Gastrocnemius medialis (tissue), 4 donors: ENCODE measurements around the gene ELOA. TPM values are rescaled to one million over a fixed set of nuclear protein-coding genes. Genes with fewer than 3 reads are reported as not detected.
A peak's percentile ranks its signal among the peaks of the same experiment; 100 is the strongest.

Source experiments
- ATAC-seq, 2 donors: fragments of 150-250 bp; one replicate each; pipeline ENCODE4 v1.9.1; 2016
- DNase-seq, 2 donors: peaks; one replicate each; pipeline ENCODE4 v3.0.0-alpha.2; 2019
- H3K27ac ChIP-seq, 4 donors: fragments of 200-600 bp; sonication (generic); 1 replicate in 1 of 4; 2 replicates in 3 of 4; pipeline ENCODE4 v1.5.1; 2016 to 2018; ENCODE audit warnings: mild to moderate bottlenecking in 2 of 4, moderate library complexity in 1 of 4
- H3K27me3 ChIP-seq, 3 donors: fragments of 200-600 bp; sonication (generic) in 2 of 3; 1 replicate in 1 of 3; 2 replicates in 2 of 3; pipeline versions ENCODE4 v1.5.1 to v1.6.0; 2016 to 2019; ENCODE audit warnings: mild to moderate bottlenecking in 1 of 3, moderate library complexity in 1 of 3
- H3K36me3 ChIP-seq, 2 donors: fragments of 200-600 bp; sonication (generic) in 1 of 2; one replicate each; pipeline ENCODE4 v1.5.1; 2017 to 2018
- H3K4me1 ChIP-seq, 2 donors: fragments of 200-600 bp; sonication (generic) in 1 of 2; one replicate each; pipeline ENCODE4 v1.5.1; 2016 to 2017; ENCODE audit warnings: mild to moderate bottlenecking in 2 of 2
- H3K4me3 ChIP-seq, 4 donors: fragments of 200-600 bp; sonication (generic) in 3 of 4; 1 replicate in 1 of 4; 2 replicates in 3 of 4; pipeline ENCODE4 v1.5.1; 2016 to 2019; ENCODE audit warnings: mild to moderate bottlenecking in 2 of 4
- H3K9me3 ChIP-seq, 3 donors: fragments of 200-600 bp; sonication (generic) in 2 of 3; 1 replicate in 1 of 3; 2 replicates in 2 of 3; pipeline ENCODE4 v1.5.1; 2016 to 2019
- POLR2A ChIP-seq, 2 donors: fragments of 450-650 bp; IDR thresholded peaks; one replicate each; pipeline ENCODE4 v1.6.1; 2017; ENCODE audit warnings: antibody characterized with exemption in 2 of 2, mild to moderate bottlenecking in 2 of 2, moderate library complexity in 2 of 2
- in situ Hi-C, 4 donors: fragments of 200-750 bp; cut with MboI; loops; one replicate each; pipeline versions ENCODE4 v1.15.0 to v1.8.0; 2017; ENCODE audit warnings: low sequenced_read_pairs in 4 of 4
- intact Hi-C: fragments of 100-400 bp; cut with DNase I; formaldehyde crosslinking; loops from one replicate; pipeline ENCODE4 v1.15.1; 2023; ENCODE audit warnings: low total_unique reads
- total RNA-seq, 4 donors: library from RNA; depleted of rRNA; stranded (reverse); fragments of >200 nt; gene quantifications; one replicate each; pipeline versions ENCODE4 v1.1.0 to v1.2.3, GENCODE V29; 2016
- TF ChIP-seq, protein P1 (sequence below), 5 experiments: fragments of 450-650 bp in 3 of 5; fragments of 200-600 bp in 2 of 5; sonication (generic) in 2 of 5; IDR thresholded peaks in 4 of 5; conservative IDR thresholded peaks in 1 of 5; 1 replicate in 4 of 5; 2 replicates in 1 of 5; pipeline ENCODE4 v1.5.1; 2016 to 2019; ENCODE audit warnings: antibody characterized with exemption in 5 of 5, mild to moderate bottlenecking in 3 of 5, moderate library complexity in 3 of 5

The ELOA gene
- total RNA-seq, 4 donors from 2014 or later = 44.7 to 73.0 (median 59.0) TPM

DNA sequence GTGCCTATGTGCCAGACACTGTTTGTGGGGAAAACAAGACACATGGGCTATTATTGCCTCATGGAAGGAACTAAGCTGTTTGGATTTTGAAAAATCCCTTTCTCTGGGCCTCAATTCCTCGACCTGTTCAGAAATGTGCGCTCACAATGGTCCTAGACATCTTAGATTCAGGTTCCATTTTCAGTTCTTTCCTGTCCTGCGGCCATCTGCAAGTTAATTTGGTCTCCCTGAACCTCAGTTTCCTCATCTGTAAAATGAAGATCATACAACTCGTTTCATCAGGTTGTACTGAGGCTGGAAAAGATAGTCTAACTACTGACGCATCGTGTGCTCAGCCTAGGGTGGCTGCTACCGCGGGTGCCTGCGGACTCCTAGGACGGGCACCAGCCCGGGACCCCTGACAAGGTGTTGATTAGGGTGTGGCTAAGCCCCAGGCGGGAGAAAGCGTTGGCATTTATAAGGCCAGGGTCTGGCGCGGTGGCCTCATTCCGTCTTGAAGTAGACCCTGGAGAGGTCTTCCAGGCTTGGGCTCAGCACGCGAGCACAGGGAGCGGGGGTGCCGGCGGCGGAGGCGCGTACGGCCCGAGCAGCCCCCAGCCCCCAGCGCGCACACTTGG lies 493 bp upstream of the ELOA start:
- TF ChIP-seq, protein P1, sequence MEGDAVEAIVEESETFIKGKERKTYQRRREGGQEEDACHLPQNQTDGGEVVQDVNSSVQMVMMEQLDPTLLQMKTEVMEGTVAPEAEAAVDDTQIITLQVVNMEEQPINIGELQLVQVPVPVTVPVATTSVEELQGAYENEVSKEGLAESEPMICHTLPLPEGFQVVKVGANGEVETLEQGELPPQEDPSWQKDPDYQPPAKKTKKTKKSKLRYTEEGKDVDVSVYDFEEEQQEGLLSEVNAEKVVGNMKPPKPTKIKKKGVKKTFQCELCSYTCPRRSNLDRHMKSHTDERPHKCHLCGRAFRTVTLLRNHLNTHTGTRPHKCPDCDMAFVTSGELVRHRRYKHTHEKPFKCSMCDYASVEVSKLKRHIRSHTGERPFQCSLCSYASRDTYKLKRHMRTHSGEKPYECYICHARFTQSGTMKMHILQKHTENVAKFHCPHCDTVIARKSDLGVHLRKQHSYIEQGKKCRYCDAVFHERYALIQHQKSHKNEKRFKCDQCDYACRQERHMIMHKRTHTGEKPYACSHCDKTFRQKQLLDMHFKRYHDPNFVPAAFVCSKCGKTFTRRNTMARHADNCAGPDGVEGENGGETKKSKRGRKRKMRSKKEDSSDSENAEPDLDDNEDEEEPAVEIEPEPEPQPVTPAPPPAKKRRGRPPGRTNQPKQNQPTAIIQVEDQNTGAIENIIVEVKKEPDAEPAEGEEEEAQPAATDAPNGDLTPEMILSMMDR (IDR thresholded peaks at IDR 0.05 in 4 of 5, conservative IDR thresholded peaks at IDR 0.05 in 1 of 5) = no peak
- no peak for TF ChIP-seq POLR2A (IDR thresholded peaks at IDR 0.05)
- peaks cover 32 to 33% of the 10 kb centered on the region in 2 donors for H3K4me1 ChIP-seq
- intact Hi-C loops = loop anchor here (1.0 kb wide), 1 partner anchor 51 kb away; the partner anchor contains the start of gene RPL11
- H3K9me3 ChIP-seq = no peaks in the 10 kb centered on the region
- DNase-seq (no peak), ATAC-seq (peak; percentile 45 to 49)
- H3K4me3 ChIP-seq = peak overlapping the region; percentile 85 to 97 (median 94)
- H3K27me3 ChIP-seq = no peaks in the 10 kb centered on the region
- H3K36me3 ChIP-seq = peaks cover 0 to 10% of the 10 kb centered on the region in 2 donors
- in situ Hi-C loops = loop anchor here in 1 of 4 donors (5.0 kb wide), 1 partner anchor 50 kb away; the partner anchor contains the start of gene RPL11
- H3K27ac ChIP-seq = peak overlapping the region; percentile 84 to 95 (median 92)

DNA sequence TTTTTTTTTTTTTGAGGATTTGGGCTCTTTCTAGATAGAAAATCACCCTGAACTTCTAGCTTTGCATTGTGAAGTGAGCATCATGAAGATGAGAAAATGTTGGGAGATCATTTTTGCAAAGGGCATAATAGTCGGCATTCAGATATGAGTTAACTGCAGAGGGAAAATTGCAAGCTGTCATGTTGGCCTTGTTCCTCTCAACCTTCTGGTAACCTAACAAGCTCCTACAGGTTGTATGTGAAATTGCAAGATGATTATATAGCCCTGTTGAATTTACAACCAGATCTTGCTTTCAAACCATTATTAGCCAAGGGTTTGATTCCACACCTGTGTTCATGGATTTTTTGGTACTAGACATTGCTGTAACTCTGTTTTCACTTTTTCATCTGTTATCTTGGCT lies 2.2 kb downstream of the ELOA start:
- ATAC-seq (no peak), DNase-seq (no peak)
- intact Hi-C loops = no loop called here
- Histone ChIP-seq H3K27me3 (no peaks in the 10 kb centered on the region), H3K9me3 (no peaks in the 10 kb centered on the region), H3K4me1 (peaks cover 34 to 37% of the 10 kb centered on the region in 2 donors), H3K36me3 (peaks cover 0 to 24% of the 10 kb centered on the region in 2 donors), H3K27ac (no peak overlapping the region), H3K4me3 (no peak overlapping the region)
- in situ Hi-C loops = no loop called here
- TF ChIP-seq, protein P1 (IDR thresholded peaks at IDR 0.05 in 4 of 5, conservative IDR thresholded peaks at IDR 0.05 in 1 of 5) = peak in 2 of 5 experiments; percentile 13 to 19
- TF ChIP-seq POLR2A (IDR thresholded peaks at IDR 0.05) = no peak

DNA sequence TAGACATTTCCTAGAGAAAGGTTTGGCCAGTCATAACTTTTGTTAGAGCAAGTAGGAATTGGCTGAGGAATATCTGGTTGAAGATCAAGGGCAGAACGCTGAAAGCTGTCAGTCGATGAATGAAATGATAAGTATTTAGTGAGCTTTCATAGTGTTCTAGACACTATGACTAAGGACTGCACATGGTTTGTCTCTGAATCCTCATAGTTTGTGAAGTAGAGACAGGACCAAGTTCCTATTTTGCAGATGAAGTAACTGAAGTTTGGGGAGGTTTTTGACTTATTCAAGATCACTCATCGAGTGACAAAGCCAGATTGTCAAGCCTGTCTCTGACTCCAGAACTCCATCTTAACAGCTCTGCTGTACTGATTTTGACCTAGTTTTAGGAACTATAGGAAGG lies 4.7 kb downstream of the ELOA start:
- TF ChIP-seq, protein P1 (IDR thresholded peaks at IDR 0.05 in 4 of 5, conservative IDR thresholded peaks at IDR 0.05 in 1 of 5) = no peak
- intact Hi-C loops (no loop called here), in situ Hi-C loops (no loop called here)
- no peaks in the 10 kb centered on the region for H3K9me3 ChIP-seq
- H3K36me3 ChIP-seq = peaks cover 0 to 49% of the 10 kb centered on the region in 2 donors
- H3K27me3 ChIP-seq = no peaks in the 10 kb centered on the region
- H3K27ac ChIP-seq = no peak overlapping the region
- no peak for DNase-seq
- no peak overlapping the region for H3K4me3 ChIP-seq
- no peak for ATAC-seq
- H3K4me1 ChIP-seq = peaks cover 27 to 31% of the 10 kb centered on the region in 2 donors

DNA sequence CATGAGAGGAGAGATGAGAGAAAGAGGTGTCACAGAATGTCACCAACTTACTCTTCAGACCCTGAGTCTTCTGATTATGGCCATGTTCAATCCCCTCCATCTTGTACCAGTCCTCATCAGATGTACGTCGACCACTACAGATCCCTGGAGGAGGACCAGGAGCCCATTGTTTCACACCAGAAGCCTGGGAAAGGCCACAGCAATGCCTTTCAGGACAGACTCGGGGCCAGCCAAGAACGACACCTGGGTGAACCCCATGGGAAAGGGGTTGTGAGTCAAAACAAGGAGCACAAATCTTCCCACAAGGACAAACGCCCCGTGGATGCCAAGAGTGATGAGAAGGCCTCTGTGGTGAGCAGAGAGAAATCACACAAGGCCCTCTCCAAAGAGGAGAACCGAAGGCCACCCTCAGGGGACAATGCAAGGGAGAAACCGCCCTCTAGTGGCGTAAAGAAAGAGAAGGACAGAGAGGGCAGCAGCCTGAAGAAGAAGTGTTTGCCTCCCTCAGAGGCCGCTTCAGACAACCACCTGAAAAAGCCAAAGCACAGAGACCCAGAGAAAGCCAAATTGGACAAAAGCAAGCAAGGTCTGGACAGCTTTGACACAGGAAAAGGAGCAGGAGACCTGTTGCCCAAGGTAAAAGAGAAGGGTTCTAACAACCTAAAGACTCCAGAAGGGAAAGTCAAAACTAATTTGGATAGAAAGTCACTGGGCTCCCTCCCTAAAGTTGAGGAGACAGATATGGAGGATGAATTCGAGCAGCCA lies 8.0 kb downstream of the ELOA start:
- intact Hi-C loops = no loop called here
- peak; percentile 58 to 68 for ATAC-seq

More for the DNA sequence above, 8.0 kb downstream of the ELOA start:
- H3K27ac ChIP-seq = no peak overlapping the region
- H3K27me3 ChIP-seq = no peaks in the 10 kb centered on the region
- in situ Hi-C loops = no loop called here
- DNase-seq = peak in 1 of 2 donors; percentile 36
- H3K4me1 ChIP-seq = peaks cover 8 to 11% of the 10 kb centered on the region in 2 donors
- H3K9me3 ChIP-seq = no peaks in the 10 kb centered on the region
- TF ChIP-seq POLR2A (IDR thresholded peaks at IDR 0.05) = no peak
- TF ChIP-seq, protein P1 (IDR thresholded peaks at IDR 0.05 in 4 of 5, conservative IDR thresholded peaks at IDR 0.05 in 1 of 5) = peak in 4 of 5 experiments; percentile 13 to 42 (median 38)
- H3K36me3 ChIP-seq = peaks cover 7 to 76% of the 10 kb centered on the region in 2 donors
- no peak overlapping the region for H3K4me3 ChIP-seq
